HCT116 (cell line): Measurements from ENCODE around the gene SLC43A3. TPM values are rescaled to one million over a fixed set of nuclear protein-coding genes. Genes with fewer than 3 reads are reported as not detected.

Source experiments
- ATAC-seq: fragments of 200-7000 bp; cut with Tn5 transposase; 2 replicates; pipeline ENCODE4 v1.9.1; 2020; ENCODE audit warnings: mild to moderate bottlenecking, moderate library complexity
- BruUV-seq: library from RNA; stranded (reverse); fragments of 400-500 nt; replicated peaks from 2 replicates; lab custom pipeline; 2021; lab: Mats Ljungman, UMichigan
- CTCF ChIA-PET: fragments of 300-600 bp; sonication (Branson Sonifier 250); formaldehyde crosslinking; loops from one replicate; lab custom pipeline; 2021; ENCODE audit warnings: antibody characterized with exemption; lab: Charles Lee
- POLR2A ChIA-PET: fragments of 300-600, 350-600 bp; sonication (Branson Sonifier 250); formaldehyde crosslinking; loops from one replicate; lab custom pipeline; 2021; ENCODE audit warnings: antibody characterized with exemption; lab: Charles Lee
- RAD21 ChIA-PET, 2 experiments: fragments of 300-600 bp; sonication (Branson Sonifier 250); formaldehyde crosslinking; loops; one replicate each; lab custom pipeline; 2023; ENCODE audit warnings: low total read pairs in 2 of 2; ENCODE audit not compliant: uncharacterized antibody in 2 of 2, unreplicated experiment in 2 of 2, low non-redundant PET in 1 of 2; lab: Charles Lee
- DNase-seq: peaks from one replicate; pipeline ENCODE4 v3.0.0-alpha.2; 2010; ENCODE audit warnings: low read depth, low spot score
- H2AFZ ChIP-seq: fragments of 200-600 bp; shearing (Covaris generic), sonication (generic); 2 replicates; pipeline ENCODE4 v1.6.1; 2017; ENCODE audit warnings: low read depth, mixed run types, mixed read lengths, antibody characterized with exemption, low read length; ENCODE audit not compliant: poor library complexity, severe bottlenecking
- H3K27ac ChIP-seq: 2 replicates; pipeline ENCODE4 v1.5.1; 2012; ENCODE audit warnings: low read depth, low read length
- H3K27me3 ChIP-seq: fragments of 200-600 bp; sonication (generic); 2 replicates; pipeline ENCODE4 v1.6.1; 2016; ENCODE audit warnings: mixed run types, low read length, mixed read lengths; ENCODE audit not compliant: insufficient read depth
- H3K36me3 ChIP-seq, 2 experiments: fragments of 200-500 bp in 1 of 2; fragments of 200-600 bp in 1 of 2; sonication (Bioruptor generic) in 1 of 2; sonication (generic) in 1 of 2; 2 replicates each; pipeline versions ENCODE4 v1.5.1 to v1.6.1; 2014 to 2016; ENCODE audit warnings: low read length in 2 of 2, inconsistent platforms in 1 of 2, mixed read lengths in 1 of 2, mixed run types in 1 of 2; ENCODE audit not compliant: insufficient read depth in 2 of 2, control insufficient read depth in 1 of 2
- H3K4me1 ChIP-seq, 2 experiments: fragments of 200-600 bp in 1 of 2; sonication (generic) in 1 of 2; 2 replicates each; pipeline versions ENCODE4 v1.5.1 to v1.6.1; 2012 to 2017; ENCODE audit warnings: low read length in 2 of 2, inconsistent platforms in 1 of 2, mild to moderate bottlenecking in 1 of 2, mixed read lengths in 1 of 2, mixed run types in 1 of 2, moderate library complexity in 1 of 2; ENCODE audit not compliant: insufficient read depth in 2 of 2, control insufficient read depth in 1 of 2
- H3K4me2 ChIP-seq: fragments of 200-600 bp; sonication (generic); 2 replicates; pipeline ENCODE4 v1.6.1; 2017; ENCODE audit warnings: mixed run types, low read length, mixed read lengths
- H3K4me3 ChIP-seq, 2 experiments: fragments of 200-600 bp in 1 of 2; sonication (generic) in 1 of 2; replicated peaks in 1 of 2; 2 replicates each; pipeline ENCODE4 v1.5.1; 2011 to 2016; ENCODE audit warnings: low read length in 2 of 2, control low read depth in 1 of 2, low read depth in 1 of 2, mild to moderate bottlenecking in 1 of 2, mixed read lengths in 1 of 2, mixed run types in 1 of 2
- H3K79me2 ChIP-seq: fragments of 200-600 bp; sonication (generic); 2 replicates; pipeline ENCODE4 v1.6.1; 2017; ENCODE audit warnings: mild to moderate bottlenecking, mixed run types, low read length, moderate library complexity, mixed read lengths; ENCODE audit not compliant: insufficient read depth
- H3K9ac ChIP-seq: fragments of 200-600 bp; sonication (generic); 2 replicates; pipeline ENCODE4 v1.6.1; 2016; ENCODE audit warnings: low read length, mixed read lengths
- H3K9me2 ChIP-seq: fragments of 200-600 bp; sonication (generic), shearing (Covaris generic); 2 replicates; pipeline ENCODE4 v1.6.1; 2017; ENCODE audit warnings: mixed run types, mild to moderate bottlenecking, moderate library complexity; ENCODE audit not compliant: insufficient read depth
- H3K9me3 ChIP-seq, 2 experiments: fragments of 200-500 bp in 1 of 2; fragments of 200-600 bp in 1 of 2; sonication (Bioruptor generic) in 1 of 2; sonication (generic) in 1 of 2; 2 replicates each; pipeline ENCODE4 v1.6.1; 2014 to 2017; ENCODE audit warnings: low read length in 2 of 2, mixed read lengths in 2 of 2, inconsistent platforms in 1 of 2, low read depth in 1 of 2, mild to moderate bottlenecking in 1 of 2, mixed run types in 1 of 2, moderate library complexity in 1 of 2; ENCODE audit not compliant: control insufficient read depth in 1 of 2, insufficient read depth in 1 of 2
- H4K20me1 ChIP-seq: fragments of 200-600 bp; sonication (generic), shearing (Covaris generic); 2 replicates; pipeline ENCODE4 v1.6.1; 2017; ENCODE audit warnings: mixed run types, mild to moderate bottlenecking, moderate library complexity; ENCODE audit not compliant: insufficient read depth
- EGR1 ChIP-seq: IDR thresholded peaks from 2 replicates; pipeline ENCODE4 v1.6.1; 2012; ENCODE audit warnings: low read depth
- ELF1 ChIP-seq: IDR thresholded peaks from 2 replicates; pipeline ENCODE4 v1.6.1; 2012; ENCODE audit warnings: low read depth, borderline replicate concordance
- EZH2 ChIP-seq: fragments of 200-600 bp; sonication (generic); IDR thresholded peaks from 2 replicates; pipeline ENCODE4 v1.6.1; 2017; ENCODE audit warnings: antibody characterized with exemption, mixed run types
- EZH2phosphoT487 ChIP-seq: fragments of 200-600 bp; IDR thresholded peaks from 2 replicates; pipeline ENCODE4 v1.6.1; 2018; ENCODE audit warnings: antibody characterized with exemption, borderline replicate concordance
- FOSL1 ChIP-seq: IDR thresholded peaks from 2 replicates; pipeline ENCODE4 v1.6.1; 2012; ENCODE audit warnings: low read depth
- JUND ChIP-seq: IDR thresholded peaks from 2 replicates; pipeline ENCODE4 v1.6.1; 2012
- MAX ChIP-seq: IDR thresholded peaks from 2 replicates; pipeline ENCODE4 v1.6.1; 2012
- POLR2A ChIP-seq: IDR thresholded peaks from 2 replicates; pipeline ENCODE4 v1.7.0; 2011; ENCODE audit warnings: borderline replicate concordance; ENCODE audit not compliant: insufficient read depth, insufficient read length; ENCODE audit errors: extremely low read depth
- POLR2AphosphoS5 ChIP-seq: IDR thresholded peaks from 2 replicates; pipeline ENCODE4 v1.6.1; 2011; ENCODE audit warnings: mild to moderate bottlenecking, low read depth, low read length, moderate library complexity
- RAD21 ChIP-seq: IDR thresholded peaks from 2 replicates; pipeline ENCODE4 v1.6.1; 2012; ENCODE audit warnings: low read depth, mild to moderate bottlenecking
- REST ChIP-seq: IDR thresholded peaks from 2 replicates; pipeline ENCODE4 v1.6.1; 2012; ENCODE audit warnings: low read depth
- SIN3A ChIP-seq: IDR thresholded peaks from 2 replicates; pipeline ENCODE4 v1.6.1; 2012; ENCODE audit warnings: low read depth
- SP1 ChIP-seq: IDR thresholded peaks from 2 replicates; pipeline ENCODE4 v1.6.1; 2012; ENCODE audit warnings: low read depth
- SRF ChIP-seq: IDR thresholded peaks from 2 replicates; pipeline ENCODE4 v1.6.1; 2012; ENCODE audit warnings: low read depth
- TCF7L2 ChIP-seq: IDR thresholded peaks from 2 replicates; pipeline ENCODE4 v1.7.0; 2011; ENCODE audit warnings: borderline replicate concordance, inconsistent platforms; ENCODE audit not compliant: insufficient read depth, insufficient read length; ENCODE audit errors: extremely low read depth
- YY1 ChIP-seq: IDR thresholded peaks from 2 replicates; pipeline ENCODE4 v1.6.1; 2011; ENCODE audit warnings: low read length, low read depth, moderate library complexity, mild to moderate bottlenecking; ENCODE audit not compliant: insufficient replicate concordance; ENCODE audit errors: extremely low read depth
- ZBTB33 ChIP-seq: IDR thresholded peaks from 2 replicates; pipeline ENCODE4 v1.6.1; 2011; ENCODE audit warnings: mild to moderate bottlenecking, low read length, moderate library complexity; ENCODE audit not compliant: insufficient replicate concordance; ENCODE audit errors: extremely low read depth
- ZFX ChIP-seq: fragments of 450-650 bp; IDR thresholded peaks from 2 replicates; pipeline ENCODE4 v1.6.1; 2017
- ZNF274 ChIP-seq: fragments of 200-500 bp; sonication (Bioruptor generic); IDR thresholded peaks from 2 replicates; pipeline ENCODE4 v1.6.1; 2014; ENCODE audit warnings: mild to moderate bottlenecking, low read depth, low read length, inconsistent platforms
- intact Hi-C: fragments of 100-400 bp; cut with micrococcal nuclease; formaldehyde crosslinking; loops from 2 replicates; pipeline ENCODE4 v1.10.0; 2022
- total RNA-seq: library from RNA; stranded (reverse); gene quantifications from one replicate; pipeline ENCODE4 v1.2.1, GENCODE V29; 2021; ENCODE audit not compliant: unreplicated experiment

SLC43A3 gene
- total RNA-seq, 1 experiment from 2014 or later: 36.9 TPM

GRCh38 chr11:57417056-57417455 is 9.9 kb downstream of the SLC43A3 start:
- intact Hi-C loops: no loop called here
- Histone ChIP-seq H3K27me3 (no peaks in the 10 kb centered on the region), H3K4me3 (no peak overlapping the region), H3K4me1 (peaks cover 0 to 4% of the 10 kb centered on the region in 2 experiments; a peak in 1 of 4 replicates), H2AFZ (no peak overlapping the region), H3K9ac (no peak overlapping the region), H4K20me1 (no peaks in the 10 kb centered on the region), H3K36me3 (peaks cover 0 to 4% of the 10 kb centered on the region in 2 experiments; a peak in 1 of 4 replicates), H3K9me3 (no peaks in the 10 kb centered on the region), H3K79me2 (no peaks in the 10 kb centered on the region), H3K4me2 (no peak overlapping the region), H3K9me2 (no peaks in the 10 kb centered on the region), H3K27ac (no peak overlapping the region)
- ChIA-PET POLR2A (no interaction called here), CTCF (no interaction called here), RAD21 (no interaction called here)
- BruUV-seq: no TSS peak
- no peak for ATAC-seq
- no peak for DNase-seq
- no peak for TF ChIP-seq EZH2phosphoT487
- TF ChIP-seq JUND: no peak
- no peak for TF ChIP-seq RAD21
- TF ChIP-seq SIN3A: no peak
- no peak for TF ChIP-seq ZBTB33
- TF ChIP-seq POLR2A: no peak
- no peak for TF ChIP-seq SRF
- TF ChIP-seq YY1: no peak
- no peak for TF ChIP-seq ZNF274
- TF ChIP-seq REST: no peak
- no peak for TF ChIP-seq TCF7L2
- no peak for TF ChIP-seq SP1
- no peak for TF ChIP-seq MAX
- no peak for TF ChIP-seq ZFX
- TF ChIP-seq POLR2AphosphoS5: no peak
- no peak for TF ChIP-seq EGR1
- TF ChIP-seq ELF1: no peak
- no peak for TF ChIP-seq EZH2
- no peak for TF ChIP-seq FOSL1
